AG09319 (cell line): ENCODE measurements around the gene TYROBP.

Experiments
- DNase-seq: peaks from one replicate; pipeline ENCODE4 v3.0.0-alpha.2; 2010; ENCODE audit warnings: low read depth; ENCODE audit errors: extremely low read depth
- TF ChIP-seq, protein P1 (sequence below): IDR thresholded peaks from 2 replicates; pipeline ENCODE4 v1.5.1; 2011; ENCODE audit warnings: low read depth, mild to moderate bottlenecking, inconsistent platforms, low read length, moderate library complexity

Gene TYROBP

DNA sequence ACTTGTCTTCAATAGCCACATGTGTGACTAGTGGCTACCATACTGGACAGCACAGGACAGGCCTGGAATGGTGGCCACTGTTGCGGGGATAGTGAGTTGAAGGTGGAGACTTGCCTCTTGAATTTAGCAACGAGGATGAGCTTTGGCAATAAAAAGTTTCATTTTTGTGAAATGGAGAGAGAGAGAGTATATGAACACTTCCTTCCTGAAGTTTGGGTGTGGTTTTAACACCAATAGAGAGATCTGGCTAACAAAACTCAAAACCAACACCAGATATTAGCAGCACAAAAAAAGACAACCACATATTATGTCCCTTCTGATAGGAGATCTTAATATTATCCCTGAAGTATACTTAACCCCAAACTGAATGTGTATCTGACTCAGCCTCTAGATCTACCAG lies 21.8 kb upstream of the TYROBP start:
- TF ChIP-seq, protein P1, sequence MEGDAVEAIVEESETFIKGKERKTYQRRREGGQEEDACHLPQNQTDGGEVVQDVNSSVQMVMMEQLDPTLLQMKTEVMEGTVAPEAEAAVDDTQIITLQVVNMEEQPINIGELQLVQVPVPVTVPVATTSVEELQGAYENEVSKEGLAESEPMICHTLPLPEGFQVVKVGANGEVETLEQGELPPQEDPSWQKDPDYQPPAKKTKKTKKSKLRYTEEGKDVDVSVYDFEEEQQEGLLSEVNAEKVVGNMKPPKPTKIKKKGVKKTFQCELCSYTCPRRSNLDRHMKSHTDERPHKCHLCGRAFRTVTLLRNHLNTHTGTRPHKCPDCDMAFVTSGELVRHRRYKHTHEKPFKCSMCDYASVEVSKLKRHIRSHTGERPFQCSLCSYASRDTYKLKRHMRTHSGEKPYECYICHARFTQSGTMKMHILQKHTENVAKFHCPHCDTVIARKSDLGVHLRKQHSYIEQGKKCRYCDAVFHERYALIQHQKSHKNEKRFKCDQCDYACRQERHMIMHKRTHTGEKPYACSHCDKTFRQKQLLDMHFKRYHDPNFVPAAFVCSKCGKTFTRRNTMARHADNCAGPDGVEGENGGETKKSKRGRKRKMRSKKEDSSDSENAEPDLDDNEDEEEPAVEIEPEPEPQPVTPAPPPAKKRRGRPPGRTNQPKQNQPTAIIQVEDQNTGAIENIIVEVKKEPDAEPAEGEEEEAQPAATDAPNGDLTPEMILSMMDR: no peak
- DNase-seq: no peak

DNA sequence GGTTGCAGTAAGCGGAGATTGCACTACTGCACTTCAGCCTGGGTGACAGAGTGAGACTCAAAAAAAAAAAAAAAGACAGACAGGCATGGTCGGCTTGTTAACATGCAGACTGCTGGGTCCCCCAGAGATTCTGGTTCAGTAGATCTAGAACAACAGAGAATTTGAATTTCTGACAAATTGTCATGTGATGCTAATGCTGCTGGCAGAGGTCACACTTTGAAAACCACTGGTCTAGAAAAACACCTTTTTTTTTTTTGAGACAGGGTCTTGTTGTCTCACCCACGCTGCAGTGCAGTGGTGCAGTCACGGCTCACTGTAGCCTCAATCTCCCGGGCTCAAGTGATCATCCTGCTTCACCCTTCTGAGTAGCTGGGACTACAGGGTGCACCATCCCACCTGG lies 20.4 kb upstream of the TYROBP start:
- TF ChIP-seq, protein P1: no peak
- DNase-seq: no peak

DNA sequence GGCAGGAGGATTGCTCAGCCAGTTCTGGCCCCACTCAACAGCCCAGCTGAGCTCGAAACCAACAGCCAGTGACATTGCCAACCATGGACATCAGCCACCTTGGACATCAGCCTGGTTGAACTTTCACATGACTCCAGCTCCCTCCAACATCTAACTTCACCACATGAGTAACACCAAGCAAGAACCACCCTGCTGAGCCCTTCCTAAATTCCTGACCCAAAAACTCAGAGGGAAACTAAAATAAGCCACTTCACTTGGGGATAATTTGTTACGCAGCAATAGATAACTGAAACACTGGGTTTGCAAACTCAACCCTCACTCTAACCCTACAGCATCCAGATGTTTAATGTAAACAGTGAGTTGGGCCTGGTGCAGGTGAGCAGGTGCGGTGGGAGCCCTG lies 17.4 kb upstream of the TYROBP start:
- TF ChIP-seq, protein P1: no peak
- DNase-seq: no peak

DNA sequence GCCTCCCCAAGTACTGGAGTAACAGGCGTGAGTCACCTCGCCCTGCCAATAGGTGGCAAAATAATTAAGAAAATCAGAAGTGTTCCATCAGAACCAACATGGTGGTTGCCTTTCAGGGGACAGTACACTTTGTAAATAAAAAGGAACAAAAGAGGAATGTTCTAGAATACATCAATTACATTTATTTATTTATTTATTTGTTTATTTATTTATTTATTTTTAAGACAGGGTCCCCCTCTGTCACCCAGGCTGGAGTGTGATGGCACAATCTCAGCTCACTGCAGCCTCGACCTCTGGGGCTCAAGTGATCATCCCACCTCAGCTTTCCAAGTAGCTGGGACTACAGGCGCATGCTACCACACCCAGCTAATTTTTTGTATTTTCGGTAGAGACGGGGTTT lies 12.9 kb upstream of the TYROBP start:
- TF ChIP-seq, protein P1: no peak
- no peak for DNase-seq

DNA sequence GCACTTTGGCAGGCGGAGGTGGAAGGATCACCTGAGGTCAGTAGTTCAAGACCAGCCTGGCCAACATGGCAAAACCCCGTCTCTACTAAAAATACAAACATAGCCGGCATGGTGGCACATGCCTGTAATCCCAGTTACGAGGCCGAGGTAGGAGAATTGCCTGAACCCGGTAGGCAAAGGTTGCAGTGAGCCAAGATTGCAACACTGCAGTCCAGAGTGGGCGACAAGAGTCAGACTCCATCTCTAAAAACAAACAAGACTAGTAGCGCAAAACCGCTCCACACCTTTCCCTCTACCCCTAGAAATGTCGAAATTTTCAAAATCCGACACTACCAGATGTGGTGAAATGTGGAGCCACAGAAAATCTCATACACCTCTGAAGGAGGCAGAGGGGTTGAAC lies 11.2 kb upstream of the TYROBP start:
- no peak for DNase-seq
- TF ChIP-seq, protein P1: no peak

DNA sequence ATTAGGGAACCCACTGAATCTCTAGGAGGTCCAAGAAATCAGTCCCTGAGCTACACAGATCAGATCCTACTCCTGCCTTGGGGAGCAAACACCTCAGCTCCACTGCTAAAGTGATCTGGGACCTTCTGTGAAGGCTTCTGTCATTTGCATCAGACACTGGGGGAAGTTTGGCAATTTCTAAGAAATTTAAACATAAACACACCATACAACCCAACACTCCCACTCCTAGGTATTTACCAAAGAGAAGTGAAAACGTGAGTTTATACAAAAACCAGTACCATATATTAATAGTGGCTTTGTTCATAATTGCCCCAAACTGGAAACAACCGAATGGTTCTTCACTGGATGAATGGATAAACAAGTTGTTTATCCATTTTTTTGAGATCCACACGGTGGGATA lies 7.3 kb upstream of the TYROBP start:
- DNase-seq: no peak
- TF ChIP-seq, protein P1: no peak

DNA sequence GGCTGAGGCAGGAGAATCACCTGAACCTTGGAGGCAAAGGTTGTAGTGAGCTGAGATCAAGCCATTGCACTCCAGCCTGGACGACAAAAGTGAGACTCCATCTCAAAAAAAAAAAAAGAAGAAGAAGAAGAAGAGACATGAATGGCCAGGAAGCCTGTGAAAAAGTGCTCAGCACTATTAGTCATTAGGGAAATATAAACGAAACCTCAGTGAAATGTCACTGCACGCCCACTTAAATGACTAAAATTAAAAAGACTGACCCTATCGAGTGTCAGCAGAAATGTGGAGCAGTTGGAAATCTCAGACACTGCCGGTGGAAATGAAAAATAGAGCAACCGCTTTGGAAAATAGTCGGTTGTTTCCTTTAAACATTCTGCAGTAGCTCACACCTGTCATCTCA lies 5.5 kb upstream of the TYROBP start:
- no peak for DNase-seq
- TF ChIP-seq, protein P1: no peak

DNA sequence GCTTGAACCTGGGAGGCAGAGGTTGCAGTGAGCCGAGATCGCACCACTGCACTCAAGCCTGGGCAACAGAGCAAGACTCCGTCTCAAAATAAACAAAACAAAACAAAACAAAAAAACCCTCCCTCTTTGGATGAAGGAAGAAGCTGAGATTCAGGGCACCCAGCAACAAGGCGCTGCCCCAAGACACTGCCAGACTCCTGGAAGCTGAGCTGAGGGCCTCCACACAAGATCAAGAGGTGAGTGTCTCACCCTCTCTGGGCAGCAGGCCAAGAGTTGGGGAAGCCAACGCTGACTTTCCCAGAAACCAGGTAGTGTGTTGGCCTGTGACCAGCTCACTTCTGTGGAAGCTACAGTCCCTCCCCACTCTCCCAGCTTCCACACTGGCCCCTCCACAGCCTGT lies 3.7 kb upstream of the TYROBP start:
- TF ChIP-seq, protein P1: no peak
- DNase-seq: no peak
